Activated T-cell treated with anti-CD3 and anti-CD28 coated beads, Interleukin-2, amount 50 U/mL, for 1 hour (primary cell): Measurements from ENCODE around the gene SASH1.
"Not testable (repeated sequence)": the region's sequence is repeated elsewhere in the genome, so short reads cannot be mapped to it uniquely, and the experiment has no call there.

ENCODE experiments used
- DNase-seq: peaks from one replicate; pipeline ENCODE4 v3.0.0-alpha.2; 2020

SASH1 gene

DNA sequence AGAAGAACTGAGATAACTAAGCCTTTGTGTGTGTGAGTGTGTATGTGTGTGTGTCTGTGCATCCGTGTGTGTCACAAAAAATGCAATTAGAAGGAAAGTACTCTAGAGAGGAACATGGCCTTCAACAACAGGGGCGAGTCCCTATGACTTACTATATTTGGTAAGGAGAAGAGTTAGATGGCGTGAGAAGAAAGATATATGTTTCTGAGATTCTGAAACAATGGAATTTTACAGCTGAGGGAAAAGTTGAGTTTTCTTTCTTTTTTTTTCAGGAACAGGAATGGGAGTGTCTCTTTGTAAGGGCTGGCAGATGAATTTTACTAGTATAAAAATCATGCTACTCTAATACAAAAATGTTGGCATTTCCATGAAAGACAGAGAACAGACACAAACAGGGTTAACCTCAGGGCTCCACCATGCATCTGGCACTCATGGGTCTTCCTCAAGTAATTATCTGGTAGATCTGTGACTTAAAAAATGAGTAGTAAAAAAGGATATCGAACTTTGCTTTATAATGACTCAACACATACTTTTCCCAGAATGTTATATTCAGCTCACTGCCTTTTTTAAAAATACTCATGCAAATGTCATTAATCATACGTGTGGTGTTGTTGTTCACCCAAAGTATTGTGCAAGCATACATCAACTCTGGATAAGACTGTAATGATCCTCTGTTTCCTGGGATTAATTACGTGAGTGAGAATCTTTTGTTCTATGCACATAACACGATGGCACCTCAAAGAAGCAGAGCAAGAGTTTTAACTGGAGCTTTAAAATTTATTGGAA, 12.8 kb upstream of the SASH1 start:
- DNase-seq, result no peak

DNA sequence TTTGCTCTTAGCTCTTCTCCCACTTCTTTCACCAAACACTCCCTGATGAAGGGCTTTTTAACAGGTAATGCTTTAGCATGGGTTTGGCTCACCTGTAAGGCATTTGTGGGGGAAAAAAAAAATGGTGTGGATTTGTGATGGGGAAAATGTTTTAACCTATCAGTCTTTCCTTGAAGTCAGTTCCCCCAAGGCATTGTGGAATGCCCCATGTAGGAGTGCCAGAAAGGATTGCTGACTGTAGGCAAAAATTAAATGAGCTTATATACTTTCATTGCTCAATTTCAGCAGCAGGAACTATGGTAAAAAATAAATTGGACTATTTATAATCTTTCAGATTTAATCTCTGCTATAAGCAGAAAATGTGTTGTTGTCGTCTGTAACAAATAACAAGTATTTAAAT, 10.6 kb upstream of the SASH1 start:
- no peak for DNase-seq

DNA sequence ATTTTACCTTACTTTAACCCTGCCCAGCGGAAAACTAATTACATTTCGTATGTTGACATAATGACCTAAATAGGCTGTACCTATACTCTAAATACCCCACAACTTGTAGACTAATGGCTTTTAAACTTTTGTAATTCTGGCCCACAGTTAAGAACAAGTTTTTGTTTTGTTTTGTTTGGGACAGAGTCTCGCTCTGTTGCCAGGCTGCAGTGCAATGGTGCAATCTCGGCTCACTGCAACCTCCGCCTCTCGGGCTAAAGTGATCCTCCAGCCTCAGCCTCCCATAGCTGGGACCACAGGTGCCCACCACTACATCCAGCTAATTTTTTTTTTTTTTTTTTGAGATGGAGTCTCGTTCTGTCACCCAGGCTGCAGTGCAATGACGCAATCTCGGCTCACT, 5.7 kb upstream of the SASH1 start:
- DNase-seq, result no peak

DNA sequence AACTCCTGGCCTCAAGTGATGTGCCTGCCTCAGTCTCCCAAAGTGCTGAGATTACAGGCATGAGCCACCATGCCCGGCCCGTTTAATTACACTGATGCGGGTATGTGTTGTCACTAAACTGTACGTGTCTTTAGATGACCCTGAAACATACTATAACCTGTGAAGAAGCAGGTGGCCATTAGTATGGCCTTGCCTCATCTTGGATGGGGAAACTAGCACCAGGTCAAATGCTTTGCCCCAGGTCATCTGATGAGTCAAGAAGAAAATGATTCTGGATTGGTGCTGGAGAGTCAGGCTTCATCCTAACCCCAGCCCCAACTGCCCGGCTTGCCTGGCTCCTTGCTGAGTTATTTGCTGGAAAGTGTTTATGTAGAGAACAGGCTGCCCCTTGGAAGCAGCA, 2.9 kb upstream of the SASH1 start:
- no peak for DNase-seq

DNA sequence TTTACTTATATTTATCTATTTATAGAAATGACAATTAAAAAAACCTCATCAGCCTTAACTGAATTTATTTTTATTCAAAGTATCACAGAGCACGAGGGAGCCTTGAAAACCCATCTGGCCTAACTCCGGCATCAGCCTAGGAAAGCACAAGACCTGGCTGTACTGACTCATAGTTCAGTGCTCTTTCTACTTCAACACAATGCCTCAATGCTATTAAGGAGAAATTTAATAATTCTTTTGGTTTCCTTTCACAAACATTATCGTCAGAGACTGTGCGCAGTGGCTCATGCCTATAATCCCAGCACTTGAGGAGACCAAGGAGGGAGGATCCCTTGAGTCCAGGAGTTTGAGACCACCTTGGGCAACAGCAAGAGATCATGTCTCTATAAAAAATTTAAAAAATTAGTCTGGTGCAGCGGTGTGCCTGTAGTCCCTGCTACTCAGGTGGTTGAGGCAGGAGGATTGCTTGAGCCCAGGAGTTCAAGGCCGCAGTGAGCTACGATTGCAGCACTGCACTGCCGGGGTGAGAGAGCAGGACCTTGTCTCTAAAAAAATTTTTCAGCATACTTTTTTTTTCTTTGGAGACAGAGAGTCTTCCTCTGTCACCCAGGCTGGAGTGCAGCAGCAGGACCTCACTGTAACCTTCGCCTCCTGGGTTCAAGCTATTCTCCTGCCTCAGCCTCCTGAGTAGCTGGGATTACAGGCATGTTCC, 1.9 kb upstream of the SASH1 start:
- no peak for DNase-seq

DNA sequence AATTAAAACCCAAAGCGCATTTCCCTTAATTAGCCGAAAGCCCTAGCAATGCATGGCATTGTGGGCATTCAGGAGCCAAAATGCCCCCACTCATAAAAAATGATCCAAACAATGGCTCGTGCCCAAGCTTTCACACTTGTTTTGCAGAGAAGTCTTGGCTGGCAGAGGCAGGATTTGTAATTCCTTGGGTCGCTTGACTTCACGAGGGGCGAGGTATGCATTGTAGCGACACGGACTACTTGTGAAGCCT, 613 bp upstream of the SASH1 start:
- no peak for DNase-seq

DNA sequence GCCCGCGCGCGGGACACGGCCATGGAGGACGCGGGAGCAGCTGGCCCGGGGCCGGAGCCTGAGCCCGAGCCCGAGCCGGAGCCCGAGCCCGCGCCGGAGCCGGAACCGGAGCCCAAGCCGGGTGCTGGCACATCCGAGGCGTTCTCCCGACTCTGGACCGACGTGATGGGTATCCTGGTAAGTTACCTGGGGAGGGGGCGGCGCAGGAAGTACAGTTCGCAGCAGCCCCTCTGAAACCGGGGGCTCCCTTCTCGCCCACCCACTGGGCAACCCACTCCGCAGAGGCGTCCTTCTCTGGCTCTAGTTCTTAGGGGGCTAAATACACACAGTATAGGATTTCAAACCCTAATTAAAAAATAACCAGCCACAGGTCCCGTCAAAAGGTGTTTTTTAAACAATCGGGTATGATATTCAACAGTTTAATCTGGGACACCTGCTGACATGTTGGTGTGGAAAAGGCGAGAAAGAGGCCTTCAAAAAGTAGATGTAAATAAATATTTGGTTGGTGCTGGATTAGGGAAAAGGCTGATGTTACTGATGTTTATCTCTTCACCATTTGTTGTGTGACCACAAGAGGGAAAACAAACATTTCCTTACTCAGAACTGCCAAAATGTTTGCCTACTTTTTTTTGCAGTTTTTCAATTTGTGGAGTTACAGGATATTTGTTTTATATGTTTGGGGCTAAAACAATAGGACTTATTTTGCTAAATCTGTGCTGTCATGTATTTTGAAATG, 577 bp downstream of the SASH1 start:
- DNase-seq, result no peak

DNA sequence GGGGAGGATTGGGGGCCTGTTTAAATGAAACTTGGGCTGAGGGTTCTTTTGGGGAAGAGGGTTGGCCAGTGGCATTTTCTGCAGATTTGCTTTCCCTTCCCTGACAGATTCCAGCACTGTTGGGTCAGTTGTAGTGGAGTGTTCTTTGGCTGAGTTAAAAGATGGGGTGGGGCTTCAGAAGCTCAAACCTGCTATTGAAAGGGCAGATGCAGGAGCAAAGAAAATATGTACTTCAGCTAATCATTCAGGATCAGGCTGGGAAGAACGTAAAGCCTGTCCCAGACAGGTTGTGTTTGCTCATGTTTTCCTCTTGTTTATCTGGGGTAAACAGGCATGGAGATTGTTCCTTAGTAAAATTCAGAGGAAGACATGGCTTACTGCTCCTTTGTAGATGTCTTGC, 2.5 kb downstream of the SASH1 start:
- no peak for DNase-seq

DNA sequence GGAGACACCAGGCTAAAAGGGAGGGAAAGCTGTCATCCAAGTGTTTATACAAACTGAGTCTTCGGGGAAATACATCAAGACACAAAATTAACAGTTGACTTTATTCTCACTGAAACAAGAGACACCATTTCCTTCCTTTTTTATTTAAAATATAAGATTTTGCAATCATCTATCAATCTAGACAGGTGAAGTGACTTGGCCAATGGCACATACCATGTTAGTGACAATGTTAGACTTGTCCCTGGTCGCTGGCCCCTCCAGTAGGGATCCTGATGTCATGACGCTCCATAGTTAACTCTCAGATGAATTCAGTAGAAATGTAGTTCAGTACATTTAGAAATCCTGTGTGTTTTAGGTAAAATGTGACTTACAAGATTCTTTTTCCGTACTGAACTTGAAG, 2.9 kb downstream of the SASH1 start:
- DNase-seq, result no peak

DNA sequence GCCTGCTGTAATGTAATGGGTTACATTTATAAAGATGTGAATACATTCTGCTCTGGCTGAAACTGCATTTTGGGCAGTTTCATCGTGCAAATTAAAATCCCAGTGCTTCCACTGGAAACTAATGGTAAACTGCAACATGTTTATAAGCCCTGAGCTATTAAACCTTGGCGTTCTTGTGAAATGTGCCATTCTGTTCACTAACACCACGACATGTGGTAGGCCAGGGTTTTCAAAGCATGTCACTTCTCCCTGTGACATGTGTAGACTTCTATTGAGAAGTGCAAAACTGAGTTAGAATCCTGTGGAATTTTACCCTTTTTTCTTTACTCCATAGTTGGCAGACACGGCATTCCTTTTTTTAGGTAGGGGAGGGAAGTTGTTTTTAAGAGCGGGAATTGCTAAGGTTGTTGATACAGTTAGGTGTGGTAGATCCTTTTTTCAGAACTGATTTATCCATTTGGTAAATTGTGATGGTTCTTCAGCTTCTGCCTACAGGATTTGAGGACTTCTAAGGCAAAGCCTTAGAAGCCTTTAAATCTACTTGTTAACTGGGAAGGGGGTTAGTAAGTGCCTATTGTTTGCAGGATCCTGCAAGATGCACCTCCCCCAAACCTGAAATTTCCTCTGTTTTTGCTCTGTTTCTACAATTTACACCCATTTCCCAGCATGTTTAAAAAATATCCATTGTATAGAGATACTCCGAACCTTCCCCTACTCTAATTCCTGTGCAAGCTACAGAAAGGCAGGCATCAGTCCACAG, 4.2 kb downstream of the SASH1 start:
- no peak for DNase-seq

DNA sequence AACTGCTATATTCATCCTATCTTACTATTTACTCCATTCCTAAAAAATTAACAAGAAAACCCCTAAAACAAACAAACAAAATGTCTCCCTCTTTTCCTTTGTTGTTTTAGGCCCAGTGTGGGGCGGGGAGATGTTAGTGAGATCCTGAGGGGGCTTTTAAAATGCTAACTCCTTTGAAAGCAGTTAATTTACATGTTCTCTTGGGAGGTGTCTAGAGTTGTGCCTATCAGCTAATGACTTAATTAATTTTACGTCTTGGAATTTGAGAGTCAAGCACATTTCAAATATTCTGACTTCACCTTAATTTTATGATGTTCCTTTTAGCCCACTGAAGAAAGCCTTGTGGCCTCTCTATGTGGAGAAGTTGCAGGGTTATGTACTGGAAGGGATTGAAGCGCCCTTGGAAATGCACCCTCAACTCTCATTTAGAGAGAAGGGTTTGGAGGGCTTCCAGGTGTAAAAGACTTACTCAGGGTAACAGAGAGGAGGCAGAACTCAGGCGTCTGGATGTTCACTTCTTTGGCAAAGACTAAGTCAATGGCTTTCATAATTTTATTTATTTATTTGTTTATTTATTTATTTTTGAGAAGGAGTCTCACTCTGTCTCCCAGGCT, 4.9 kb downstream of the SASH1 start:
- no peak for DNase-seq

DNA sequence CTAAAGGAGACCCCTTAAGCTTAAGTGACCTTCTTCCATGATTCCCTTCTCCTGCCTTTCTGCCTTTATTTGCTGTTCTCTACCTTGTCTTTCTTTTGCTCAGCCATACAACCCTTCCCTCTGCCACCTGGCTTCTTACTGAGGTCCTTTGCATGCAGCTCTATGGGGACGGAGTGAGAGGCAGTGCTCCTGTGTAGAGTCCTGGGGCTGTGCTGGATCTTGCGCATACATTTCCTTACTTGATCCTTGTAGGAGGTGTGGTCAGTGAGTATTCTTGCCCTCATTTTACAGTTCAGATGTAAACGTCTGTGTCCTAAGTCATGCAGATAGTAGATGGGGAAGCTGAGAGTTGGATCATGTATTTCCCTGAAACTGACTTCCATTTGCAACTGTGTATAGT, 5.7 kb downstream of the SASH1 start:
- no peak for DNase-seq

DNA sequence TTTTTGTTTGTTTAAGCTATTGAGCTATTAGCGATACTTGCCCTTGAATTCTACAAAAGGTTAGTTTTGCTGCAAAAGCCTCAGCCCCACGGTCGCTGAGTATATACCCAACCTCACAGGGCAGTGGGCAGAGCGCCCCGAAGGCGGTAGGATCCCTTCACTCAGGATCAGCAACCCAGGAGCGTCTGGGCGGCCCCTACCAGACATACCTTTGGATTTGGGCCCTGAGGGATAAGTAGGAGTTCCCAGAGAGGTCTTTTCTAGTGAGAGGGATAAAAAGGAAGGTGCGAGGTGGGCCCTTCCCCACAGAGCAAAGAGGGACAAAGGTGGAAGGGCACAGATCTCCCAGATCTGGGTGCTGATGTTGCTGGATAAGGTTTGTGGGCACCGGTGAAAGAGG, 6.1 kb downstream of the SASH1 start:
- no peak for DNase-seq

DNA sequence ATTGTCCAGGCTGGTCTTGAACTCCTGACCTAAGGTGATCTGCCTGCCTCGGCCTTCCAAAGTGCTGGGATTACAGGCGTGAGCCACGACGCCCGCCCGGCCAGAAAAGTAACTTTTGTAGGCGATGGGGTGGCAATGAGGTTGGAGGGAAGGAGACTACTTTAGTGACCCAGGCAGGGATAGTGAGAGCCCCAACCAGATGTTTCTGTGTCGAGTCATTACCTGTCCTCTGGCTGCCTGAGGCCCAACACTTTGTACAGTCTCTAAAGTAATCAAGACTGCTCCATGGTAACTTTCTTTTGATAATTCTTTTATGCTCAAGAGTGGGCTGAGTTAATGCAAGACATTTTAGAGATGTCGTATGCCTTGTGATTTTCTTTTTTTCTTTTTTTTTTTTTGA, 6.8 kb downstream of the SASH1 start:
- DNase-seq, result no peak

DNA sequence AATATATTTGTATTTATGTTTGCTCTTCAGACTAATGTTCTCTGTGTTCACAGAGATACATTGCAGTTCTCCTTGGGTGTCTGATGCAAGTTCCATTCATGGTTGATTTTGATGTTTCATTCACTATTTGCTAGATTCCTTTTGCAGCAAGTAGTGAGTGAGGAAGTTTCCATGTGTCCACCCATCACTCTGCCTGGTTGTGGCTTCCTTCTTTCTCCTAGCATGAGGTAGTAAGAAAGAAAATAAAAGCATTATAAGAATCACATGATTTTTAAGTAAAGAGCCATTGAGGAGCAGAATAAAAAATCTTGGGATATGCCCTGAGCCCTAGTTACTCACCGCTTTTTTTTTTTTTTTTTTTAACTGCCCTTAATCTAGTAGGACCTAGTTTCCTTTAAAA, 8.7 kb downstream of the SASH1 start:
- DNase-seq, result no peak

DNA sequence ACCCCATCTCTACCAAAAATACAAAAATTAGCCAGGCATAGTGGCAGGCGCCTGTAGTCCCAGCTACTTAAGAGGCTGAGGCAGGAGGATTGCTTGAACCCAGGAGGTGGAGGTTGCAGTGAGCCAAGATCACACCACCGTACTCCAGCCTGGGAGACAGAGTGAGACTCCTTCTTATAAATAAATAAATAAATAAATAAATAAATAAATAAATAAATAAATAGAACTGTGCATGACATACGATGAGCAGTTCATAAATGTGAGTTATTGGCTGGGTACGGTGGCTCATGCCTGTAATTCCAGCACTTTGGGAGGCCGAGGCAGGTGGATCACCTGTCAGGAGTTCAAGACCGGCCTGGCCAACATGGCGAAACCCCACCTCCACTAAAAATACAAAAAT, 9.8 kb downstream of the SASH1 start:
- DNase-seq, result not testable (repeated sequence)

DNA sequence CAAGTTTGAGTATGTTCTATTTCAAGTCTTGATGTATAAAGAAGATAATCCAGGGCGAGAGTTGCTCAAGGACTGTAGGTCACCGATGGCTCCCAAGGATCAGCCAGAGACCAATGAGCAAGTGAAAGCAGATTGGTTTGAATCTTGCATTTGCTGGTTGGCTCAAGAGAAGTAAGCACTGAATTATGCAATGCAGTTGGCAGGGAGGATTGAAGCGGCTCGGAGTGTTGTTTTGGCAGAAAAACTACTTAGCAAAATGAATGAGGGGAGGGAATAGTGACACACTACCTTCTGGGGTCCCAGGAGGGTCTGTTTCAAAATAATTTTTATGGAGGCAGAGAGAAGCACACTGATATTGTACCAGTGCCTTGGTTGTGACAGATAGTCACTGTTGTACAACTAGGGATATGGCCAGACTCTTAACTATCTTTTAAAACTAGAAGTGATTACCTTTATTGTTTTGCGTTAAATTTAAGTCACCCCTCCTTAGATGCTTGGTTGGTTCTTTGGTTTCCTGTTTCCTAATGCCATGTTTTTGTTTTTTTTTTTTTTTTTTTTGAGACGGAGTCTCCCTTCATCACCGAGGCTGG, 15.7 kb downstream of the SASH1 start:
- no peak for DNase-seq

DNA sequence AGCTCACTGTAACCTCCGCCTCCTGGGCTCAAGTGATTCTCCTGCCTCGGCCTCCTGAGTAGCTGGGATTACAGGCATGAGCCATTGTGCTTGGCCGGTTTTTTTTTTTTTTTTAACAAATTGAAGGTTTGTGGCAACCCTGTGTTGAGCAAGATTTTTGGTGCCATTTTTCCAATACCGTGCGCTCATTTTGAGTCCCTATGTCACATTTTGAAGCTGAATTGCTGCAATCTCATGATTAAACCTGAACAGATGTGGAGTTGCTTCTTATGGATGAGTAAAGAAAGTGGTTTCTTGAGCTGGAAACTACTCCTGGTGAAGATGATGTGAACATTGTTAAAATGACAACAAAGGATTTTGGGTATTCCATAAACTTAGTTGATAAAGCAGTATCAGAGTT, 16.6 kb downstream of the SASH1 start:
- DNase-seq, result no peak

DNA sequence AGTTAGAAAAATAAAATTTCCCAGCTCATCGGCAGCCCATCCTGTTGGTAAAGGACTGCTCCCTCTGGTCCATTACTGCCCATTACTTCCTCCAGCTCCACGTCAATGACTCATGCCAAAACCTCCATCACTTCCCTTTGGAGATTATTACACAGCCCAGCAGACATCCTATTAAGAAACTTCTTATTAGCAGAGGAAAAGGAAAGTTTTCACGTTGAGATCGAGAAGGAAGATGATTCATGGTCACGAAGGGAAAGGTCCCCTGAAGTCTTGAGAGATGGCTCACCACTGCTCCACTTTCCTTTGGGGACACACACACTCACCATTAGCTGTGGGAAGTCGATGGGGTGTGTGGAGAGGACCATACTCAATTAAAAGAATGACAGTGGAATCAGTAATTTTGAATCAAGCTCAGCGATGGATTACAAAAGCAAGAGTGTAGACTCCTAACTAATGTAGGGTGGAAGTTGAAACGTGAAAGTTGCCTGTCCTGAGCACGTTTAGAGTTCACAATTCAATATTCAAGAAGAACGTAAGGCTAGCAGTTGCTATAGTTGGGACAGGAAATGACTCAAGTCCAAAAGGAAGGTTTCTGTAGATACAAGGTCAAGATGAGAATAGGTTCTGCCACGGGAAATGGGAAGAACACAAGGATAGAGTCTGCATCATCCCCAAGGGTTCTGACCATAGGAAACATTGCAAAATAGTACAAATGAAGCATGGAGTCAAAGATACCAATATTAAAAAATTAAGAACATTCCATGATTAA, 21.6 kb downstream of the SASH1 start:
- no peak for DNase-seq

DNA sequence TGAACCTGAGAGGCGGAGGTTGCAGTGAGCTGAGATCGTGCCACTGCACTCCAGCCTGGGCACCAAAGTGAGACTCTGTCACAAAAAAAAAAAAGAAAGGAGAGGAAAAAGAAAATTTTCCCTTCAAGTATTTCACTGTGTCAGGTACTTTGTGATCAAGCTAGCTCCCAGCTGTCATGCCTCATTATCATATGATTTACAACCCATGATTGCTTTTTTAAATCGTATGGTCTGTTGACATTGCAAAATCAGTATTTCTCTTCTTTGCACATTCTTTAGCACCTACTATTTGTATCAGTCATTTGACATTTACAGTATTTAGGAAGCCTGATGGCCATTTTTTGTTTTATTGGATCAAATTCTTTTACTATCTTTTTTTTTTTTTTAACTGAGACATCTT, 22.4 kb downstream of the SASH1 start:
- no peak for DNase-seq

DNA sequence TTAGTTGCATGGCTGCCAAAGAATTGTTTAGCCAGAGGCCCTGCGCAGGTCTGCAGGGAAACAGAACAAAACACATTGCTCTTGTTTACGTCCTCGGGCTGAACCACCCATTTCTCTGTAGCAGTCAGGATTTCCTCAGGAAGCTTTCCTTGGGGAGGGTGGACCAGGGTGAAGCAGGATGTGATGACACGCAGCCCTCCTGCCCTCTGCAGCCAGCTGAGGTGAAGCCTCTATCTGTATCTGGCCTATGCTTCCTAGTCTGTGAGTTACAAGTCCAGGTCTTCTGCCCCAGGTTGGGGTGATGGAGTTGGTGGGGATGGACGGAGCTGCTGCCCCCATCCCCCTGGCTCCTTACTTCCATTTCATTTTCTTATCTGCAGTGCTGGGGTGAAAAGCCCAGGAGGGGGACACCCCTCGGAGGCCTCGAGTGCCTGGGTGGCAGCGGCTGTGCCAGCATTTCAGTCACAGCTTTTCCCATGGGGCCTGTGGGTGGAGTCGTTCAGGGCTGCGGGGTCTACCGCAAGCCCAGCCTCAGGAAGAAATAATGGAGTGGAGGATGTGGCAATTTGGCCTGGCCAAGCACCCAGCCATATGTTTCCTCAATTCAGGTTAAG, 24.9 kb downstream of the SASH1 start:
- no peak for DNase-seq

DNA sequence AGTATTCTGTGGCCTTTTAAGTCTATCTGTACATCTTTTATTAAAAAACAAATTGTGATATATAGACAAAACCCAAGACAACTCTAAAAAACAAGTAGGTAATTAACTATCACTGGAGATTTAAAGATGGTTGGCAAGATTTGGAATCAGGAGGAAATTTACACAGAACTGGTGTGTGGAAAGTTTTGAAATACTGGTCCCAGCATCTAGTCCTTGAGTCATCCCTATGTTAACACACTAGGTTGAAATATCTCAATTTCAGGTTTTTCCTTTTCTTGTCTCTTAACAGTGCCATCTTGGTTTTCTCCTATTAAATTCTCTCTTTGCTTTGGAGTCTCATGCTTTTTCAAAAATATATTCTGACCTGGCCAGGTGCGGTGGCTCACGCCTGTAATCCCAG, 27.5 kb downstream of the SASH1 start:
- no peak for DNase-seq
